ENCODE data around the gene PIKFYVE. TPM values are rescaled to one million over a fixed set of nuclear protein-coding genes. Genes with fewer than 3 reads are reported as not detected.

PIKFYVE gene
- total and polyA plus RNA-seq, 7 donors: 2.8 to 14.2 (median 12.0) TPM

DNA sequence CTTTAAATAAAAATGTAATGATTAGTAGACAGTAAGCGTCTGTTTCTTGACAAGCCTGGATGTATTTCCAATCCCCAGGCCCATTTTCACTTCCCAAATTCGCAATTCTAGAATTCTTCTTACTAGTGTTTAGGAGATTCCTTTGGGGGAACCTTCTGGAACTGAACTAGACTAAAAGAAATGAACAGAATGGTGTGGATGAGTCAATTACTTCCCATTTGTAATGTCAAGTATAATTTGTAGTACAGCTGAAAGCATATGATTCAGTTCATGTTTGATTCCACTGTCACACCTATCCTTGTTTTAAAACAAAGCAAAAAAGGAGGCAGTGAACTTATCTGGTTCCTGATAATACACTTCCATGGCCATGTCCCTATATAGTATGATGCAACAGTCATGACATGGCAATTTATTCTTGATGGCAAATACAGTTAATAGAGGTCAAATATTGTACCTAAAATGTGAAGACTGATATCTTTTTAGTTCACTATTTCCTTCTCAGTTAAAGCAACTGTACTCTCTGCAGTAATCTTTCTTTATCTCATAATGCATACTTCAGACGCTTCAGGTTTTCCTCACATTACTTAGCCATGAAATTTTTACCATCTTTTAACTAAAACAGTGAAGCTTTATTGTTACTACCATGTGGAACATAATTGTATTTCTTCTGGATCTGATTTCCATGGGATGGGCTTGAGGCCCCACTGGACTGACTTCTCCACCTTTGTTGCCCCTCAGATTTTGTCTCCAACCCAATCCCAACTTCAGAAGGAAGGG lies 13.2 kb upstream of the PIKFYVE start:
- ATAC-seq (no peak), DNase-seq (no peak)
- Histone ChIP-seq H3K36me3 (ENCODE audit: insufficient read depth in 1 of 2, low read depth in 1 of 2) (peaks cover 5 to 46% of the 10 kb centered on the region in 2 donors), H3K4me3 (peak overlapping the region; percentile 81), H3K27me3 (ENCODE audit: insufficient read depth in 3 of 3, low read length in 2 of 3) (no peaks in the 10 kb centered on the region), H3K27ac (peak overlapping the region; percentile 66), H3K4me1 (peaks cover 22% of the 10 kb centered on the region), H3K9me3 (no peaks in the 10 kb centered on the region)
- 89% methylated on average over 3 of the region's 3 CpGs for WGBS, 3 donors
- TF ChIP-seq, protein P1, sequence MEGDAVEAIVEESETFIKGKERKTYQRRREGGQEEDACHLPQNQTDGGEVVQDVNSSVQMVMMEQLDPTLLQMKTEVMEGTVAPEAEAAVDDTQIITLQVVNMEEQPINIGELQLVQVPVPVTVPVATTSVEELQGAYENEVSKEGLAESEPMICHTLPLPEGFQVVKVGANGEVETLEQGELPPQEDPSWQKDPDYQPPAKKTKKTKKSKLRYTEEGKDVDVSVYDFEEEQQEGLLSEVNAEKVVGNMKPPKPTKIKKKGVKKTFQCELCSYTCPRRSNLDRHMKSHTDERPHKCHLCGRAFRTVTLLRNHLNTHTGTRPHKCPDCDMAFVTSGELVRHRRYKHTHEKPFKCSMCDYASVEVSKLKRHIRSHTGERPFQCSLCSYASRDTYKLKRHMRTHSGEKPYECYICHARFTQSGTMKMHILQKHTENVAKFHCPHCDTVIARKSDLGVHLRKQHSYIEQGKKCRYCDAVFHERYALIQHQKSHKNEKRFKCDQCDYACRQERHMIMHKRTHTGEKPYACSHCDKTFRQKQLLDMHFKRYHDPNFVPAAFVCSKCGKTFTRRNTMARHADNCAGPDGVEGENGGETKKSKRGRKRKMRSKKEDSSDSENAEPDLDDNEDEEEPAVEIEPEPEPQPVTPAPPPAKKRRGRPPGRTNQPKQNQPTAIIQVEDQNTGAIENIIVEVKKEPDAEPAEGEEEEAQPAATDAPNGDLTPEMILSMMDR (IDR thresholded peaks at IDR 0.05): no peak
- intact Hi-C loops (cut with DNase I): loop anchor here in 1 of 2 donors (10.0 kb wide), 1 partner anchor 628 kb away; the partner anchor contains the start of gene METTL21A

DNA sequence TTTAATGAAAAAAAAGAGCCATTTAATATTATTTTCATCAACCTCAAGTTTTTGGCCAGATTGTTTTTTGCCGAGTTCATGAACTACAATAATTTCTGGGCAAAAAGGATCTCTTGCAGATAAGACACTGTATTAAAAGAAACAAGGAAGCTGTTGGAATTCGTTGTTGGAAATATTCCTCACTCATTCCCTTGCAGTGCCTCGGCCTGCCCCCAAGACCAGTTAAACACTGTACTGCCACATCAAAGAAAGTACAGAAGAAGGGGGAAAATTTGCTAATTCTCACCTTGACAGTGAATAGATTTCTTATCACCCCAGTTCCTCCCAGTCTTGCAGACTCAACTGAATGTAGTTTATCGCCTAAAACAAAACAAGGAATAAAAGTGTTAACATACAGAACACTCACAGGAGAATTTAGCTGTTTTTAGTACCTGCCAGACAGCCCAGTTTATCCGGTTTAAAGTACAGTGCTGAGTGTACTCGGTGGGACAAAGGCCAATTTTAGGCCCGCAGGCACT lies 12.4 kb upstream of the PIKFYVE start:
- Histone ChIP-seq H3K27ac (peak overlapping the region; percentile 66), H3K9me3 (no peaks in the 10 kb centered on the region), H3K4me3 (peak overlapping the region; percentile 81), H3K27me3 (ENCODE audit: insufficient read depth in 3 of 3, low read length in 2 of 3) (no peaks in the 10 kb centered on the region), H3K36me3 (ENCODE audit: insufficient read depth in 1 of 2, low read depth in 1 of 2) (peaks cover 5 to 38% of the 10 kb centered on the region in 2 donors), H3K4me1 (peaks cover 22% of the 10 kb centered on the region)
- intact Hi-C loops (cut with DNase I): loop anchor here (2.0 to 10.0 kb wide), 2 partner anchors 79 to 629 kb away; partner anchors contain the start of gene METTL21A (in 1 of the 2)
- DNase-seq (no peak), ATAC-seq (no peak)
- WGBS, 3 donors: 7 to 10% (median 8%) methylated on average over 7 of the region's 7 CpGs
- TF ChIP-seq, protein P1 (IDR thresholded peaks at IDR 0.05): no peak

DNA sequence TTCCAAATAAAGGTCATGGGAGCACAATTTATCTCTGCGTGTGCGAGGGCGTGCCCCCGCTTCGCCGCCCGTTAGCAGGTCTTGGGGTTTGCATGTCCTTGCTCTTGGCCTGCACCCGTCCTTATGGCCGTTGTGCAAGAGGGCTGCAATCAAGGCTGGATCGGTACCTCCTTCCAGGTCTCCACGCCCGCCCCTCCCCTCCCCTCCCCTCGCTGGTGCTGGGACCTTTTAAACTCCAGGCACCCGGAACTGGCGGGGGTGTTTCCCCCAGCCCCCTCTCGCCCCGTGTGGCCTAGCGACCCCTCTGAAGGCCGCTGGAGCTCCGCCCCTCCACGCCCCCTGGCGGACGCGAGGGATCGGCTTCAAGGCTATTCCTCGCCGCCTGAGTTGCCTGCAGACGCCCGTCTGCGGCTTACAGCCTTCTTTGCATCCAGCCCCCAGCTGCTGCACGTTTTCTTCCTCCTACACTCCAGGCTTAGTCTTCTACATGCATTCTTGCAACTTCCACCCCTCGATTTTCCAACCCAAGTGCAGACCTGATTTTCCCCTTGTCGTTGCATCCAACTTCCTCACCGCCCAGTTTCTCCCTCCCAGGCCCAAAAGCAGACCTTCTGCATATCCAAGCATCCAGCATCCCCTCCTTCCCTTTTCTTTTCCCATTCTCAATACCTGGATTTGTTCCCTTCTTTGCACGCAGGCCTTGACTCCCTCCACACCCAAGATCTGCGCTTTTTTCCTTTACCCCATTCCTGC lies 11.8 kb upstream of the PIKFYVE start:
- TF ChIP-seq, protein P1 (IDR thresholded peaks at IDR 0.05): peak; percentile 70
- H3K27ac ChIP-seq: peak overlapping the region; percentile 66
- peaks cover 1 to 32% of the 10 kb centered on the region in 2 donors for H3K36me3 ChIP-seq (ENCODE audit: insufficient read depth in 1 of 2, low read depth in 1 of 2)
- no peaks in the 10 kb centered on the region for H3K27me3 ChIP-seq (ENCODE audit: insufficient read depth in 3 of 3, low read length in 2 of 3)
- no peaks in the 10 kb centered on the region for H3K9me3 ChIP-seq
- peaks cover 22% of the 10 kb centered on the region for H3K4me1 ChIP-seq
- WGBS, 3 donors: 0 to 1% (median 0%) methylated on average over 30 to 36 of the region's 36 CpGs
- peak; percentile 81 to 89 (median 85) for ATAC-seq
- H3K4me3 ChIP-seq: peak overlapping the region; percentile 81
- intact Hi-C loops (cut with DNase I): loop anchor here (2.0 to 10.0 kb wide), 2 partner anchors 79 to 629 kb away; partner anchors contain the start of gene METTL21A (in 1 of the 2)
- DNase-seq: peak; percentile 85 to 89

DNA sequence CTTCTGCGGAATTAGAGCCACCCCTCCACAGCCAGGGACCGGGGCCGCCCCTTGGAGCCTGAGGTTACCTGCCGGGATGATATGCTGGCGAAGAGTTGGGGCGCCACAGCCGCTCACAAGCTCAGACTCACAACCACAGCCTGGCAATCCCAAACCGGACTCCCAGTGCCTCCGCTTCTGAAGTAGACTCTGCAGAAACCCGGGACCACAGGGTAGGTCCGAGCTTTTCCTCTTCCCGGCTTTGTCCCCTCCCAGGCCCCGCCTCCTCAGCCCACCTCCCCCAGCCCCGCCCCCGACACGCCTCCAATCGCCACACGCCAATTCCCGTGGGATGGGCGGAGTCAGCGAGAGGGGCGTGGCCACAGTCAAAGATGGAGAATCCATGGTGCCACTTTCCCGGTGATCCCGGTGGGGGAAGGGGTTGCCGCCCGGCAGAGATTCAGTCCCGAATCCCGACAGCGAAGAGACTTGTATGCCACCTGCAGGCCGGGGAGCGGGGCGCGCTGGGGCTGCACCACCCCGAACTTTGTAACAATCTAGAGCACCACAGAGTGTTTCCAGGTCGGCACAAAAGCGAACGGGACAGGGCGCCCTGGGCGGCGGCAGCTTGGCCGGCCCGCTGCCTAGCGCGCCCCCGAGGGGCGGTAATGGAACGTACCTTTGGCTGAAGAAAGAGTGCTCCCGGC lies 11.0 kb upstream of the PIKFYVE start, which contains the start of gene IDH1:
Gene IDH1 (minus strand): TSS at position 201 of the 686 bp plus-strand sequence. CDS start 3,520 bp downstream, outside the sequence.
- intact Hi-C loops (cut with DNase I): loop anchor here (2.0 to 10.0 kb wide), 3 partner anchors 80 to 630 kb away; partner anchors contain the start of gene METTL21A (in 1 of the 2)
- DNase-seq (peak; percentile 97 to 98), ATAC-seq (peak; percentile 97 to 98 (median 98))
- TF ChIP-seq, protein P1 (IDR thresholded peaks at IDR 0.05): no peak
- 0% methylated on average over 45 to 48 of the region's 48 CpGs for WGBS, 3 donors
- Histone ChIP-seq H3K9me3 (no peaks in the 10 kb centered on the region), H3K4me3 (peak within 1 kb of the TSS; percentile 81), H3K27me3 (ENCODE audit: insufficient read depth in 3 of 3, low read length in 2 of 3) (no peaks in the 10 kb centered on the region), H3K27ac (peak within 1 kb of the TSS; percentile 66), H3K36me3 (ENCODE audit: insufficient read depth in 1 of 2, low read depth in 1 of 2) (peaks cover 0 to 24% of the 10 kb centered on the region in 2 donors), H3K4me1 (peaks cover 18% of the 10 kb centered on the region)
